PC-9 (cell line): ENCODE data around the gene NUP188. TPM values are rescaled to one million over a fixed set of nuclear protein-coding genes. Genes with fewer than 3 reads are reported as not detected.

ENCODE experiments used
- BruUV-seq: library from RNA; stranded (reverse); fragments of 400-500 nt; replicated peaks from 2 replicates; lab custom pipeline; 2021; lab: Mats Ljungman, UMichigan
- CTCF ChIA-PET: fragments of 300-600 bp; sonication (Branson Sonifier 250); formaldehyde crosslinking; loops from one replicate; lab custom pipeline; 2022; ENCODE audit warnings: antibody characterized with exemption; lab: Charles Lee
- POLR2A ChIA-PET: fragments of 300-600 bp; sonication (Branson Sonifier 250); formaldehyde crosslinking; loops from one replicate; lab custom pipeline; 2022; ENCODE audit warnings: antibody characterized with exemption; ENCODE audit not compliant: unreplicated experiment; lab: Charles Lee
- DNase-seq, 2 experiments: peaks; one replicate each; pipeline versions ENCODE4 v3.0.0 to v3.0.0-alpha.2; 2015 to 2022; ENCODE audit warnings: mixed read lengths in 1 of 2
- H2AFZ ChIP-seq: fragments of 200-600 bp; sonication (generic); 2 replicates; pipeline ENCODE4 v1.8.1; 2017; ENCODE audit warnings: antibody characterized with exemption
- H3F3A ChIP-seq: fragments of 200-600 bp; sonication (generic); 2 replicates; pipeline ENCODE4 v1.8.1; 2017; ENCODE audit warnings: antibody characterized with exemption, mild to moderate bottlenecking, low read depth; ENCODE audit not compliant: insufficient read depth
- H3K27ac ChIP-seq: fragments of 200-600 bp; sonication (generic); 2 replicates; pipeline ENCODE4 v1.6.1; 2016; ENCODE audit warnings: mixed run types
- H3K27me3 ChIP-seq: fragments of 200-600 bp; sonication (generic); 2 replicates; pipeline ENCODE4 v1.6.1; 2016; ENCODE audit warnings: low read depth, mixed run types; ENCODE audit not compliant: insufficient read depth
- H3K36me3 ChIP-seq: fragments of 200-600 bp; sonication (generic); 2 replicates; pipeline ENCODE4 v1.6.1; 2016; ENCODE audit warnings: low read depth, mixed run types
- H3K4me1 ChIP-seq: fragments of 200-600 bp; sonication (generic); replicated peaks from 2 replicates; pipeline ENCODE4 v1.6.1; 2016; ENCODE audit warnings: mixed run types; ENCODE audit not compliant: insufficient read depth
- H3K4me2 ChIP-seq: fragments of 200-600 bp; sonication (generic); 2 replicates; pipeline ENCODE4 v1.6.1; 2017; ENCODE audit warnings: mixed run types
- H3K4me3 ChIP-seq: fragments of 200-600 bp; sonication (generic); 2 replicates; pipeline ENCODE4 v1.6.1; 2016; ENCODE audit warnings: mixed run types
- H3K79me2 ChIP-seq: fragments of 200-600 bp; sonication (generic); 2 replicates; pipeline ENCODE4 v1.6.1; 2017; ENCODE audit warnings: low read depth, mixed run types
- H3K9me2 ChIP-seq: fragments of 200-600 bp; sonication (generic); 2 replicates; pipeline ENCODE4 v1.8.1; 2017; ENCODE audit warnings: mild to moderate bottlenecking; ENCODE audit not compliant: insufficient read depth
- H3K9me3 ChIP-seq: fragments of 200-600 bp; sonication (generic); 2 replicates; pipeline ENCODE4 v1.8.1; 2016; ENCODE audit warnings: low read depth; ENCODE audit not compliant: insufficient read depth
- H4K20me1 ChIP-seq: fragments of 200-600 bp; sonication (generic); 2 replicates; pipeline ENCODE4 v1.8.1; 2017; ENCODE audit not compliant: insufficient read depth
- EZH2 ChIP-seq: fragments of 200-600 bp; sonication (generic); IDR thresholded peaks from 2 replicates; pipeline ENCODE4 v1.8.0; 2017; ENCODE audit warnings: antibody characterized with exemption, low read depth
- intact Hi-C: fragments of 100-400 bp; cut with micrococcal nuclease; formaldehyde crosslinking; loops from one replicate; pipeline ENCODE4 v1.10.0; 2022; ENCODE audit not compliant: unreplicated experiment
- total RNA-seq: library from RNA; stranded (reverse); gene quantifications from 2 replicates; pipeline ENCODE4 v1.2.3, GENCODE V29; 2021
- TF ChIP-seq, protein P1 (sequence below): fragments of 200-600 bp; sonication (generic); conservative IDR thresholded peaks from 2 replicates; pipeline ENCODE4 v1.6.1; 2017; ENCODE audit warnings: mixed run types, antibody characterized with exemption, mild to moderate bottlenecking, moderate library complexity

NUP188 gene
- total RNA-seq, 1 experiment from 2014 or later, result 90.0 TPM

- no peaks in the 10 kb centered on the region for H3K9me3 ChIP-seq
- CTCF ChIA-PET, result no interaction called here
- intact Hi-C loops, result loop anchor here (1.0 kb wide), 1 partner anchor 45 kb away; the partner anchor contains the start of gene DOLPP1
- H3K27ac ChIP-seq, result peak within 1 kb of the TSS; percentile 32; the same call in 1 of the 2 replicates
- BruUV-seq, result no TSS peak
- no peaks in the 10 kb centered on the region for H4K20me1 ChIP-seq
- peak; percentile 98 for DNase-seq
- H3K4me3 ChIP-seq, result peak within 1 kb of the TSS; percentile 86
- peak within 1 kb of the TSS; percentile 88 for H2AFZ ChIP-seq
- H3K4me2 ChIP-seq, result peak within 1 kb of the TSS; percentile 80
- H3F3A ChIP-seq, result peaks cover 14% of the 10 kb centered on the region; the same call in 1 of the 2 replicates
- H3K4me1 ChIP-seq, result peaks cover 19% of the 10 kb centered on the region
- H3K36me3 ChIP-seq, result no peaks in the 10 kb centered on the region
- no peaks in the 10 kb centered on the region for H3K27me3 ChIP-seq
- no peak for TF ChIP-seq EZH2
- TF ChIP-seq, protein P1, sequence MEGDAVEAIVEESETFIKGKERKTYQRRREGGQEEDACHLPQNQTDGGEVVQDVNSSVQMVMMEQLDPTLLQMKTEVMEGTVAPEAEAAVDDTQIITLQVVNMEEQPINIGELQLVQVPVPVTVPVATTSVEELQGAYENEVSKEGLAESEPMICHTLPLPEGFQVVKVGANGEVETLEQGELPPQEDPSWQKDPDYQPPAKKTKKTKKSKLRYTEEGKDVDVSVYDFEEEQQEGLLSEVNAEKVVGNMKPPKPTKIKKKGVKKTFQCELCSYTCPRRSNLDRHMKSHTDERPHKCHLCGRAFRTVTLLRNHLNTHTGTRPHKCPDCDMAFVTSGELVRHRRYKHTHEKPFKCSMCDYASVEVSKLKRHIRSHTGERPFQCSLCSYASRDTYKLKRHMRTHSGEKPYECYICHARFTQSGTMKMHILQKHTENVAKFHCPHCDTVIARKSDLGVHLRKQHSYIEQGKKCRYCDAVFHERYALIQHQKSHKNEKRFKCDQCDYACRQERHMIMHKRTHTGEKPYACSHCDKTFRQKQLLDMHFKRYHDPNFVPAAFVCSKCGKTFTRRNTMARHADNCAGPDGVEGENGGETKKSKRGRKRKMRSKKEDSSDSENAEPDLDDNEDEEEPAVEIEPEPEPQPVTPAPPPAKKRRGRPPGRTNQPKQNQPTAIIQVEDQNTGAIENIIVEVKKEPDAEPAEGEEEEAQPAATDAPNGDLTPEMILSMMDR, result no peak
- H3K79me2 ChIP-seq, result peaks cover 28% of the 10 kb centered on the region
- no peaks in the 10 kb centered on the region for H3K9me2 ChIP-seq
- POLR2A ChIA-PET, result interaction anchor here (0.5 to 1.0 kb wide), 6 partner anchors 8 to 1640 kb away, joined by 3 to 6 read pairs (median 4); partner anchors contain the start of gene SPOUT1
Measured at GRCh38 chr9:129036241-129036922, 88.9 kb downstream of the NUP188 start, which contains the start of gene MIGA2. Gene MIGA2, plus strand, starts transcription at chr9:129036626. Its CDS starts 3,969 bp downstream, at chr9:129040595.

DNA sequence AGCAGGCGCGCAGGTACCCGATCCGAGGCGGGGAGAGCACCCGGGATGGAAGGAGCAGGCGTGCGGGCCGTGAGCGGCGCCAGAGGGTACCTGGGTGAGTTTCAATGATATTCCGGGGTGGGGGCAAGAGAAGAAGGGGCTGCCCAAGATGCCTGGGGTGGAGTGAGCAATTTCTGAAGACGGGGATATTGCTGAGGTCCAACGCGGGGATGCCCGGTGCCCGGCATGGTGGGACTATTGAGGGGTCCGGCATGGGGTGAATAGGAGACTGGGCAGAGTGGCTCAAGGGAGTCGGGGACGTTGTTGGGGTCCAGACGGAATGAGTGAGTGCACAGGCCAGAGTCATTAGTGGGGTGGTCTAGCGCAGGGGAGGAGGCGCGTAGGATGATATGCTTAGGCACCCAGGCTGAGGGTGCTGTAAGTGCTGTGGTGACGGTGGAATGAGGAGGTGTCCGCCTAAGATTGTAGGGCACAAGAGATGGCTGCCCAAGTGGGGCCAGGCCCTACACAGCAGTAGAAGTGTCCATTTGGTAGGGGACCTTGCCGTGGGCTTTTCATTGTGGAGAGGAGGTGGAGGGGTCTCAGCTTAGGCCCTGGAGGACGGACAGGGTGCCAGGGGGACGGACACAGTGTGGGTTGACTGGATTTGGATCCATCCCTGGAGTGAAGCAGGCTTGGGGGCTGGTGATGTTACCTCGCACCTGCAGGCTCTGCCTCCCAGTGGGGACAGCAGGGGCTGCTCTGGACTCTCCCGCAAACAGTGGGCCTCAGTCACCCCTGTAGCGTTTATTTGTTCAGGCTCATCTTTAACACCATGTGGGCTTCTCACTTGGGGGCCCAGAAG is 89.6 kb downstream of the NUP188 start:
- peaks cover 19% of the 10 kb centered on the region for H3K4me1 ChIP-seq
- H3K79me2 ChIP-seq, result peaks cover 28% of the 10 kb centered on the region
- BruUV-seq, result no TSS peak
- TF ChIP-seq, protein P1, result no peak
- no peak for TF ChIP-seq EZH2
- no peaks in the 10 kb centered on the region for H3K36me3 ChIP-seq
- H2AFZ ChIP-seq, result peak overlapping the region; percentile 88
- H3K4me3 ChIP-seq, result peak overlapping the region; percentile 86
- no peak for DNase-seq
- H3K9me3 ChIP-seq, result no peaks in the 10 kb centered on the region
- no peaks in the 10 kb centered on the region for H3K27me3 ChIP-seq
- H3K27ac ChIP-seq, result no peak overlapping the region
- no peaks in the 10 kb centered on the region for H3K9me2 ChIP-seq
- CTCF ChIA-PET, result no interaction called here
- intact Hi-C loops, result loop anchor here (1.0 kb wide), 1 partner anchor 44 kb away; the partner anchor contains the start of gene DOLPP1
- POLR2A ChIA-PET, result interaction anchor here (0.5 to 1.0 kb wide), 3 partner anchors 14 to 207 kb away, joined by 3 to 6 read pairs (median 4); partner anchors contain the start of gene SPOUT1
- peak overlapping the region; percentile 80 for H3K4me2 ChIP-seq
- H4K20me1 ChIP-seq, result no peaks in the 10 kb centered on the region
- H3F3A ChIP-seq, result peaks cover 14% of the 10 kb centered on the region; the same call in 1 of the 2 replicates

GRCh38 chr9:129037767-129038098 is 90.2 kb downstream of the NUP188 start:
- Histone ChIP-seq H3K9me3 (no peaks in the 10 kb centered on the region), H3K27me3 (no peaks in the 10 kb centered on the region), H4K20me1 (no peaks in the 10 kb centered on the region; the same call in 1 of the 2 replicates), H2AFZ (no peak overlapping the region), H3K4me2 (peak overlapping the region; percentile 80), H3K27ac (no peak overlapping the region), H3K4me3 (peak overlapping the region; percentile 86; the same call in 1 of the 2 replicates), H3K9me2 (no peaks in the 10 kb centered on the region), H3K79me2 (peaks cover 28% of the 10 kb centered on the region), H3K36me3 (no peaks in the 10 kb centered on the region), H3K4me1 (peaks cover 19% of the 10 kb centered on the region), H3F3A (peaks cover 14% of the 10 kb centered on the region; the same call in 1 of the 2 replicates)
- TF ChIP-seq, protein P1, result no peak
- TF ChIP-seq EZH2, result no peak
- DNase-seq, result no peak
- POLR2A ChIA-PET, result no interaction called here
- intact Hi-C loops, result no loop called here
- no TSS peak for BruUV-seq
- CTCF ChIA-PET, result no interaction called here
